ENCODE measurements around the gene TTLL10.

The TTLL10 gene

DNA sequence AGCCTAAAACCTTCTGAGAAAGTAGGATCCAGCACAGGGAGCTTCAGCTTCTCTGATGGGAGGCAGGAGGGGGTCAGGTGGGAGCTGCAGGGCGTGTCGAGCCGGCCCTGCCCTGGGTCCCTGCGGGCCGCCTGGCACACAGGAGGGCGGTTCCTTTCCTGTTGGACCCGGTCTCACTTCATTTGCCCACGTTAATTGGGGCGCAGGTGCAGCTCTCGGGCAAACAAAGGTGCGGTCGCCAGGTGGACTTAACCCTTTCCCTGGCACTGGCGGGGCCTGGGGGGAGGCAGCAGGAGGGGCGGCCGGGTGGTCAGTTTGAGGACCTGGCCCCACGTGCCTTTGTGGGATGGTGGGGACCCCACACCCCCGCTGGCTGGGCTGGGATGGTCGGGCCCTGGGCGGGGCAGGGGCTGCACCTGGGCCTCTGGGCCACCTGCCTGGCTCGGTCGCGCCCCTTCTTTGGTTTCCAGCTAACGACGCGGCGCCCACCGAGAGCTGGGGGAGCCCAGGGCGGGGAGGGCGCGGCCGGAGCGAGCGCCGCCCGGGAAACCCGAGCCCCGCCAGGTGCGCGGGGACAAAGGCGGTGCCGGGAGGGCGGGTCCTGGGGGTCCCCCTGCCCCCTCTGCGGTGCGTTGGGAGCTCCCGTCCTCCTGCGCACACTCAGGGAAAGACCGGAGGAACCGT, 37.0 kb upstream of the TTLL10 start:
- Histone ChIP-seq H3K27ac (ENCODE audit: low read depth, low read length) (no peak overlapping the region), H3K27me3 (ENCODE audit: low read length) (no peaks in the 10 kb centered on the region), H3K9ac (ENCODE audit: low read length) (no peak overlapping the region), H3F3A (ENCODE audit: insufficient read depth) (no peaks in the 10 kb centered on the region), H4K20me1 (ENCODE audit: low read depth, low read length) (no peaks in the 10 kb centered on the region), H3K4me3 (ENCODE audit: insufficient read depth, low read length, poor library complexity, severe bottlenecking) (no peak overlapping the region), H3K9me2 (replicated peaks; ENCODE audit: insufficient read depth, low read length) (no peaks in the 10 kb centered on the region), H3K4me2 (ENCODE audit: low read depth, low read length, poor library complexity, severe bottlenecking) (no peak overlapping the region), H3K79me2 (ENCODE audit: insufficient read depth, low read length) (no peaks in the 10 kb centered on the region), H3K9me3 (ENCODE audit: insufficient read depth, low read length) (no peaks in the 10 kb centered on the region), H3K36me3 (ENCODE audit: low read length) (no peaks in the 10 kb centered on the region), H2AFZ (ENCODE audit: low read depth, low read length, severe bottlenecking) (no peak overlapping the region)
- TF ChIP-seq EZH2phosphoT487 (conservative IDR thresholded peaks at IDR 0.05; ENCODE audit: low read length): no peak
- TF ChIP-seq, protein P1, sequence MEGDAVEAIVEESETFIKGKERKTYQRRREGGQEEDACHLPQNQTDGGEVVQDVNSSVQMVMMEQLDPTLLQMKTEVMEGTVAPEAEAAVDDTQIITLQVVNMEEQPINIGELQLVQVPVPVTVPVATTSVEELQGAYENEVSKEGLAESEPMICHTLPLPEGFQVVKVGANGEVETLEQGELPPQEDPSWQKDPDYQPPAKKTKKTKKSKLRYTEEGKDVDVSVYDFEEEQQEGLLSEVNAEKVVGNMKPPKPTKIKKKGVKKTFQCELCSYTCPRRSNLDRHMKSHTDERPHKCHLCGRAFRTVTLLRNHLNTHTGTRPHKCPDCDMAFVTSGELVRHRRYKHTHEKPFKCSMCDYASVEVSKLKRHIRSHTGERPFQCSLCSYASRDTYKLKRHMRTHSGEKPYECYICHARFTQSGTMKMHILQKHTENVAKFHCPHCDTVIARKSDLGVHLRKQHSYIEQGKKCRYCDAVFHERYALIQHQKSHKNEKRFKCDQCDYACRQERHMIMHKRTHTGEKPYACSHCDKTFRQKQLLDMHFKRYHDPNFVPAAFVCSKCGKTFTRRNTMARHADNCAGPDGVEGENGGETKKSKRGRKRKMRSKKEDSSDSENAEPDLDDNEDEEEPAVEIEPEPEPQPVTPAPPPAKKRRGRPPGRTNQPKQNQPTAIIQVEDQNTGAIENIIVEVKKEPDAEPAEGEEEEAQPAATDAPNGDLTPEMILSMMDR (IDR thresholded peaks at IDR 0.05; ENCODE audit: insufficient read depth, low read length, poor library complexity, severe bottlenecking): no peak

- H3K9ac ChIP-seq (ENCODE audit: low read length): no peak overlapping the region; the same call in 1 of the 2 replicates
Observed at GRCh38 chr1:1137256-1138045, 36.2 kb upstream of the TTLL10 start.

DNA sequence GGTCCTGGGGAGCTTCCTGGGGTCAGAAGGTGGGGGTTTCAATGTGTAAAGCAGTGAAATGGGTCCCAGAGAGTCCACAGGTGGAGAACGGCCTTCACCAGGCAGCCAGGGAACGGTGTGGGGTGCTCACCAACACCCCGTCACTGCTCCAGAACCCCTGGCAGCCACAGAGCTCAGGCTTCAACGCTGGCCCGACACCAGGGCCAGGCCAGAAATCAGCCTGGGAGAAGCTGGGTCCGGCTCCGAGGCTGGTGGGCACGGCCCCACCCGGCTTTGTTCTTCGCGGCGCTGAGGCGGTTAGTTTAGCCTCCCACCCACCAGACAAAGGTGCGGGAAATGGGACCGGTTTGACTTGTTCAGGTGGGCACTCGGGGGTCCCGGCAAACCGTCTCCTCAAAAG, 33.0 kb upstream of the TTLL10 start:
- Histone ChIP-seq H4K20me1 (ENCODE audit: low read depth, low read length) (no peaks in the 10 kb centered on the region), H3F3A (ENCODE audit: insufficient read depth) (no peaks in the 10 kb centered on the region), H3K9me3 (ENCODE audit: insufficient read depth, low read length) (no peaks in the 10 kb centered on the region), H3K36me3 (ENCODE audit: low read length) (no peaks in the 10 kb centered on the region), H3K27ac (ENCODE audit: low read depth, low read length) (no peak overlapping the region), H3K9me2 (replicated peaks; ENCODE audit: insufficient read depth, low read length) (no peaks in the 10 kb centered on the region), H3K4me2 (ENCODE audit: low read depth, low read length, poor library complexity, severe bottlenecking) (no peak overlapping the region), H2AFZ (ENCODE audit: low read depth, low read length, severe bottlenecking) (no peak overlapping the region), H3K9ac (ENCODE audit: low read length) (no peak overlapping the region), H3K4me3 (ENCODE audit: insufficient read depth, low read length, poor library complexity, severe bottlenecking) (no peak overlapping the region), H3K27me3 (ENCODE audit: low read length) (no peaks in the 10 kb centered on the region), H3K79me2 (ENCODE audit: insufficient read depth, low read length) (no peaks in the 10 kb centered on the region)
- no peak for TF ChIP-seq EZH2phosphoT487 (conservative IDR thresholded peaks at IDR 0.05; ENCODE audit: low read length)
- TF ChIP-seq, protein P1 (IDR thresholded peaks at IDR 0.05; ENCODE audit: insufficient read depth, low read length, poor library complexity, severe bottlenecking): no peak

More at GRCh38 chr1:1137256-1138045, 36.2 kb upstream of the TTLL10 start:
- H3K27ac ChIP-seq (ENCODE audit: low read depth, low read length): no peak overlapping the region
- no peaks in the 10 kb centered on the region for H3K9me3 ChIP-seq (ENCODE audit: insufficient read depth, low read length)
- no peaks in the 10 kb centered on the region for H3K36me3 ChIP-seq (ENCODE audit: low read length)
- H3K4me3 ChIP-seq (ENCODE audit: insufficient read depth, low read length, poor library complexity, severe bottlenecking): peak overlapping the region; percentile 10
- peak overlapping the region; percentile 40 for H3K4me2 ChIP-seq (ENCODE audit: low read depth, low read length, poor library complexity, severe bottlenecking)
- no peaks in the 10 kb centered on the region for H4K20me1 ChIP-seq (ENCODE audit: low read depth, low read length)
- no peaks in the 10 kb centered on the region for H3K79me2 ChIP-seq (ENCODE audit: insufficient read depth, low read length)
- no peaks in the 10 kb centered on the region for H3F3A ChIP-seq (ENCODE audit: insufficient read depth)
- no peaks in the 10 kb centered on the region for H3K9me2 ChIP-seq (replicated peaks; ENCODE audit: insufficient read depth, low read length)
- H2AFZ ChIP-seq (ENCODE audit: low read depth, low read length, severe bottlenecking): no peak overlapping the region
- TF ChIP-seq, protein P1 (IDR thresholded peaks at IDR 0.05; ENCODE audit: insufficient read depth, low read length, poor library complexity, severe bottlenecking): no peak
- no peak for TF ChIP-seq EZH2phosphoT487 (conservative IDR thresholded peaks at IDR 0.05; ENCODE audit: low read length)
- H3K27me3 ChIP-seq (ENCODE audit: low read length): no peaks in the 10 kb centered on the region
